K562 (cell line): ENCODE data around the gene MRPS18B. TPM values are rescaled to one million over a fixed set of nuclear protein-coding genes. Genes with fewer than 3 reads are reported as not detected.

Experiments used
- ASH1L ChIP-seq: fragments of 450-650 bp; IDR thresholded peaks from 2 replicates; pipeline ENCODE4 v1.6.1; 2018; ENCODE audit warnings: borderline replicate concordance, mild to moderate bottlenecking, low read depth; ENCODE audit not compliant: partially characterized antibody
- ATF2 ChIP-seq: sonication (generic); formaldehyde crosslinking; IDR thresholded peaks from 2 replicates; pipeline ENCODE4 v1.8.1; 2022; ENCODE audit warnings: missing genetic modification reagents
- DACH1 ChIP-seq: fragments of 450-650 bp; IDR thresholded peaks from 2 replicates; pipeline ENCODE4 v1.6.1; 2018; ENCODE audit not compliant: partially characterized antibody
- EHMT2 ChIP-seq: fragments of 450-650 bp; IDR thresholded peaks from 2 replicates; pipeline ENCODE4 v1.6.1; 2018; ENCODE audit warnings: antibody characterized with exemption
- HDAC6 ChIP-seq: IDR thresholded peaks from 2 replicates; pipeline ENCODE4 v1.6.1; 2012; ENCODE audit warnings: low read depth, mild to moderate bottlenecking, control low read depth, inconsistent platforms, low read length, moderate library complexity
- MED1 ChIP-seq: sonication (generic); formaldehyde crosslinking; IDR thresholded peaks from 2 replicates; pipeline ENCODE4 v1.8.1; 2023; ENCODE audit warnings: missing genetic modification reagents, borderline replicate concordance
- MTA3 ChIP-seq: fragments of 450-650 bp; formaldehyde crosslinking; IDR thresholded peaks from 2 replicates; pipeline ENCODE4 v1.6.1; 2017; ENCODE audit warnings: mild to moderate bottlenecking, borderline replicate concordance
- SMARCE1 ChIP-seq: fragments of 450-650 bp; IDR thresholded peaks from 2 replicates; pipeline ENCODE4 v1.7.1; 2016; ENCODE audit warnings: mild to moderate bottlenecking
- SPI1 ChIP-seq: IDR thresholded peaks from 2 replicates; pipeline ENCODE4 v1.6.1; 2011; ENCODE audit warnings: low read depth, low read length, control low read depth, borderline replicate concordance
- SRSF7 ChIP-seq: fragments of 200-400 bp; formaldehyde crosslinking; optimal IDR thresholded peaks from 2 replicates; pipeline ENCODE3; 2017; ENCODE audit warnings: mild to moderate bottlenecking, low read depth, low read length
- TAF7 ChIP-seq: fragments of 450-650 bp; IDR thresholded peaks from 2 replicates; pipeline ENCODE4 v1.6.1; 2016; ENCODE audit warnings: missing genetic modification characterization, missing compliant biosample characterization
- XRCC5 ChIP-seq: fragments of 200-400 bp; formaldehyde crosslinking; IDR thresholded peaks from 2 replicates; pipeline ENCODE4 v1.6.1; 2017; ENCODE audit warnings: low read depth, mild to moderate bottlenecking, low read length
- ZNF41 ChIP-seq: fragments of 250-450 bp; sonication (Bioruptor Pico); conservative IDR thresholded peaks from 2 replicates; pipeline ENCODE4 v1.4.0; 2020; ENCODE audit warnings: mild to moderate bottlenecking
- ZNF668 ChIP-seq: fragments of 250-450 bp; sonication (Bioruptor Pico); IDR thresholded peaks from 2 replicates; pipeline ENCODE4 v1.8.0; 2022; ENCODE audit warnings: mild to moderate bottlenecking, inconsistent platforms
- ZNF707 ChIP-seq: fragments of 250-450 bp; sonication (Bioruptor Pico); conservative IDR thresholded peaks from 2 replicates; pipeline ENCODE4 v1.8.0; 2022; ENCODE audit warnings: inconsistent platforms, mild to moderate bottlenecking, moderate library complexity
- ZNF778 ChIP-seq: fragments of 450-650 bp; formaldehyde crosslinking; IDR thresholded peaks from 2 replicates; pipeline ENCODE4 v1.4.0; 2020; ENCODE audit warnings: mild to moderate bottlenecking, moderate library complexity
- polyA plus RNA-seq, 8 experiments: library from polyadenylated mRNA; depleted of rRNA in 4 of 8; stranded (reverse) in 5 of 8; unstranded in 3 of 8; fragments of >200 nt; fragmentation: Nextera tagmentation in 2 of 8; fragmentation: Illumina TruSeq in 1 of 8; extraction: Ambion mirVana in 2 of 8; extraction: Trizol in 1 of 8; gene quantifications; 2 replicates each; pipeline versions ENCODE4 v1.2.1 to v1.2.3, GENCODE V29; 2011 to 2014; ENCODE audit warnings: inconsistent platforms in 1 of 8, missing spikeins in 1 of 8
- total RNA-seq, 7 experiments: library from RNA; depleted of rRNA in 6 of 7; stranded (reverse); fragments of >200 nt in 6 of 7; fragmentation: Illumina TruSeq in 2 of 7; extraction: Trizol in 2 of 7; gene quantifications; 2 replicates each; pipeline versions ENCODE4 v1.2.1 to v1.2.3, GENCODE V29; 2011 to 2021; ENCODE audit warnings: low replicate concordance in 1 of 7
- TF ChIP-seq, protein P1 (sequence below): fragments of 450-650 bp; IDR thresholded peaks from 2 replicates; pipeline ENCODE4 v1.6.1; 2016; ENCODE audit warnings: mild to moderate bottlenecking, moderate library complexity

MRPS18B gene
- total and polyA plus RNA-seq, 9 of the 15 experiments (the other 6 are each of a cell fraction or from before 2014, with no cell fraction given) = 132 to 383 (median 178) TPM

DNA sequence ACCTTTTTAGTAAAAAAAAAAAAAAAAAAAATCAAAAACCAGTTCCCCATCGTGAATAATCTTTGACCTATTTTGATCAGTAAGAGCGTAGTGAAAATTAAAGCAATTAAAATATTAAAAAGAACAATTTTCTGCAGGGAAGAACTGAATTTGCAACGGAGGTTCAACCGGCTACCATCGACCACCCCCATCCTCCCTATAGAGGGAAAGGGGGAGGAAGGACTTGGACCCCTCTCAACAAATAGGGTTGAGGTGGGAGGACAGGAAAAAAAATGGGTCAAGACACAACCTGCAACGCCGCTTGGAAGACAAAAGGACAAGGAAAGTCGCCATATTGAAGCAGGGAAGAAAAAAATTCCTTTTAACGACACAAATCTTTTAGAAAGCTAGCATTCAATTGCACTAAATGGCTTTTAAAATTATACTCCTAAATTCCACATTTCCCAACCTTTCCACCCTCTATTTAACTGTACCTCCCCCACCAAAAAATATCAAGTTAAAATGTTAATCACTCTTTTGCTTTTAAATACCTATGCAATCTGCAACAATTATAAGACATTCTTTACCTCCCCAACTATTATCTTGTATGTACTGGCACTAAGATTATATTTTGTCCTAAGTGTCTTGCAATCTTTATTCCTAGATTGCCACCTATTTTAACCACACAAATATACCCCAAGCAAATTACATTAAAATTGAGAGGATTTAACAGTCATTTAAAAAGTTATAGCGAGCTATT lies 2.3 kb upstream of the MRPS18B start (continued):
- 0 out of 2 replicates have a peak, but pooled peaks have one; percentile 10 for TF ChIP-seq SMARCE1
- no peak for TF ChIP-seq HDAC6
- 0 out of 2 replicates have a peak, but pooled peaks have one; percentile 39 for TF ChIP-seq XRCC5
- TF ChIP-seq ZNF41 (CRISPR knock-in tag) = peak; percentile 75
- TF ChIP-seq SPI1 = no peak
- TF ChIP-seq ASH1L = no peak
- no peak for TF ChIP-seq SRSF7
- TF ChIP-seq ZNF778 (CRISPR knock-in tag) = no peak
- TF ChIP-seq MTA3 = no peak
- no peak for TF ChIP-seq ATF2 (CRISPR knock-in tag)
- no peak for TF ChIP-seq EHMT2
- TF ChIP-seq, protein P1, sequence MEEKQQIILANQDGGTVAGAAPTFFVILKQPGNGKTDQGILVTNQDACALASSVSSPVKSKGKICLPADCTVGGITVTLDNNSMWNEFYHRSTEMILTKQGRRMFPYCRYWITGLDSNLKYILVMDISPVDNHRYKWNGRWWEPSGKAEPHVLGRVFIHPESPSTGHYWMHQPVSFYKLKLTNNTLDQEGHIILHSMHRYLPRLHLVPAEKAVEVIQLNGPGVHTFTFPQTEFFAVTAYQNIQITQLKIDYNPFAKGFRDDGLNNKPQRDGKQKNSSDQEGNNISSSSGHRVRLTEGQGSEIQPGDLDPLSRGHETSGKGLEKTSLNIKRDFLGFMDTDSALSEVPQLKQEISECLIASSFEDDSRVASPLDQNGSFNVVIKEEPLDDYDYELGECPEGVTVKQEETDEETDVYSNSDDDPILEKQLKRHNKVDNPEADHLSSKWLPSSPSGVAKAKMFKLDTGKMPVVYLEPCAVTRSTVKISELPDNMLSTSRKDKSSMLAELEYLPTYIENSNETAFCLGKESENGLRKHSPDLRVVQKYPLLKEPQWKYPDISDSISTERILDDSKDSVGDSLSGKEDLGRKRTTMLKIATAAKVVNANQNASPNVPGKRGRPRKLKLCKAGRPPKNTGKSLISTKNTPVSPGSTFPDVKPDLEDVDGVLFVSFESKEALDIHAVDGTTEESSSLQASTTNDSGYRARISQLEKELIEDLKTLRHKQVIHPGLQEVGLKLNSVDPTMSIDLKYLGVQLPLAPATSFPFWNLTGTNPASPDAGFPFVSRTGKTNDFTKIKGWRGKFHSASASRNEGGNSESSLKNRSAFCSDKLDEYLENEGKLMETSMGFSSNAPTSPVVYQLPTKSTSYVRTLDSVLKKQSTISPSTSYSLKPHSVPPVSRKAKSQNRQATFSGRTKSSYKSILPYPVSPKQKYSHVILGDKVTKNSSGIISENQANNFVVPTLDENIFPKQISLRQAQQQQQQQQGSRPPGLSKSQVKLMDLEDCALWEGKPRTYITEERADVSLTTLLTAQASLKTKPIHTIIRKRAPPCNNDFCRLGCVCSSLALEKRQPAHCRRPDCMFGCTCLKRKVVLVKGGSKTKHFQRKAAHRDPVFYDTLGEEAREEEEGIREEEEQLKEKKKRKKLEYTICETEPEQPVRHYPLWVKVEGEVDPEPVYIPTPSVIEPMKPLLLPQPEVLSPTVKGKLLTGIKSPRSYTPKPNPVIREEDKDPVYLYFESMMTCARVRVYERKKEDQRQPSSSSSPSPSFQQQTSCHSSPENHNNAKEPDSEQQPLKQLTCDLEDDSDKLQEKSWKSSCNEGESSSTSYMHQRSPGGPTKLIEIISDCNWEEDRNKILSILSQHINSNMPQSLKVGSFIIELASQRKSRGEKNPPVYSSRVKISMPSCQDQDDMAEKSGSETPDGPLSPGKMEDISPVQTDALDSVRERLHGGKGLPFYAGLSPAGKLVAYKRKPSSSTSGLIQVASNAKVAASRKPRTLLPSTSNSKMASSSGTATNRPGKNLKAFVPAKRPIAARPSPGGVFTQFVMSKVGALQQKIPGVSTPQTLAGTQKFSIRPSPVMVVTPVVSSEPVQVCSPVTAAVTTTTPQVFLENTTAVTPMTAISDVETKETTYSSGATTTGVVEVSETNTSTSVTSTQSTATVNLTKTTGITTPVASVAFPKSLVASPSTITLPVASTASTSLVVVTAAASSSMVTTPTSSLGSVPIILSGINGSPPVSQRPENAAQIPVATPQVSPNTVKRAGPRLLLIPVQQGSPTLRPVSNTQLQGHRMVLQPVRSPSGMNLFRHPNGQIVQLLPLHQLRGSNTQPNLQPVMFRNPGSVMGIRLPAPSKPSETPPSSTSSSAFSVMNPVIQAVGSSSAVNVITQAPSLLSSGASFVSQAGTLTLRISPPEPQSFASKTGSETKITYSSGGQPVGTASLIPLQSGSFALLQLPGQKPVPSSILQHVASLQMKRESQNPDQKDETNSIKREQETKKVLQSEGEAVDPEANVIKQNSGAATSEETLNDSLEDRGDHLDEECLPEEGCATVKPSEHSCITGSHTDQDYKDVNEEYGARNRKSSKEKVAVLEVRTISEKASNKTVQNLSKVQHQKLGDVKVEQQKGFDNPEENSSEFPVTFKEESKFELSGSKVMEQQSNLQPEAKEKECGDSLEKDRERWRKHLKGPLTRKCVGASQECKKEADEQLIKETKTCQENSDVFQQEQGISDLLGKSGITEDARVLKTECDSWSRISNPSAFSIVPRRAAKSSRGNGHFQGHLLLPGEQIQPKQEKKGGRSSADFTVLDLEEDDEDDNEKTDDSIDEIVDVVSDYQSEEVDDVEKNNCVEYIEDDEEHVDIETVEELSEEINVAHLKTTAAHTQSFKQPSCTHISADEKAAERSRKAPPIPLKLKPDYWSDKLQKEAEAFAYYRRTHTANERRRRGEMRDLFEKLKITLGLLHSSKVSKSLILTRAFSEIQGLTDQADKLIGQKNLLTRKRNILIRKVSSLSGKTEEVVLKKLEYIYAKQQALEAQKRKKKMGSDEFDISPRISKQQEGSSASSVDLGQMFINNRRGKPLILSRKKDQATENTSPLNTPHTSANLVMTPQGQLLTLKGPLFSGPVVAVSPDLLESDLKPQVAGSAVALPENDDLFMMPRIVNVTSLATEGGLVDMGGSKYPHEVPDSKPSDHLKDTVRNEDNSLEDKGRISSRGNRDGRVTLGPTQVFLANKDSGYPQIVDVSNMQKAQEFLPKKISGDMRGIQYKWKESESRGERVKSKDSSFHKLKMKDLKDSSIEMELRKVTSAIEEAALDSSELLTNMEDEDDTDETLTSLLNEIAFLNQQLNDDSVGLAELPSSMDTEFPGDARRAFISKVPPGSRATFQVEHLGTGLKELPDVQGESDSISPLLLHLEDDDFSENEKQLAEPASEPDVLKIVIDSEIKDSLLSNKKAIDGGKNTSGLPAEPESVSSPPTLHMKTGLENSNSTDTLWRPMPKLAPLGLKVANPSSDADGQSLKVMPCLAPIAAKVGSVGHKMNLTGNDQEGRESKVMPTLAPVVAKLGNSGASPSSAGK = no peak; the same call in 1 of the 2 replicates
- no peak for TF ChIP-seq MED1 (CRISPR knock-in tag)
- no peak for TF ChIP-seq DACH1
- no peak for TF ChIP-seq ZNF707 (CRISPR knock-in tag)
- TF ChIP-seq ZNF668 (CRISPR knock-in tag) = no peak
- TF ChIP-seq TAF7 (tag) = peak; percentile 10
